Upper lobe of right lung (tissue), 1 donor: ENCODE measurements around the gene PPM1H. TPM values are rescaled to one million over a fixed set of nuclear protein-coding genes. Genes with fewer than 3 reads are reported as not detected.

Source experiments
- ATAC-seq: fragments of 200-7000 bp; cut with Tn5 transposase; one replicate; pipeline ENCODE4 v1.9.1; 2020; ENCODE audit warnings: mild to moderate bottlenecking, moderate library complexity
- DNase-seq: peaks from one replicate; pipeline ENCODE4 v3.0.0-alpha.2; 2020
- H3K27ac ChIP-seq: fragments of 200-600 bp; one replicate; pipeline ENCODE4 v1.8.0; 2022
- H3K27me3 ChIP-seq: fragments of 200-600 bp; one replicate; pipeline ENCODE4 v1.8.0; 2022; ENCODE audit warnings: mild to moderate bottlenecking
- H3K36me3 ChIP-seq: fragments of 200-600 bp; one replicate; pipeline ENCODE4 v1.8.0; 2022
- H3K4me1 ChIP-seq: fragments of 200-600 bp; one replicate; pipeline ENCODE4 v1.8.0; 2022
- H3K4me3 ChIP-seq: fragments of 200-600 bp; one replicate; pipeline ENCODE4 v1.8.0; 2022; ENCODE audit warnings: mild to moderate bottlenecking
- H3K9me3 ChIP-seq: fragments of 200-600 bp; one replicate; pipeline ENCODE4 v1.8.0; 2022
- CTCF ChIP-seq: fragments of 200-600 bp; IDR thresholded peaks from one replicate; pipeline ENCODE4 v1.8.0; 2022; ENCODE audit warnings: antibody characterized with exemption
- intact Hi-C: fragments of 100-400 bp; cut with DNase I; formaldehyde crosslinking; loops from one replicate; pipeline ENCODE4 v1.11.0; 2022
- total RNA-seq: library from RNA; stranded (reverse); fragmentation: NEBNext Ultra II Directional; extraction: Animal tissue kit (Norgen Biotek cat#: 25700); gene quantifications from one replicate; pipeline ENCODE4 v1.2.1, GENCODE V29; 2021
- donor health status: DM: no; HTN: yes; CAD: no; lungs with severe emphysema.

The PPM1H gene
- total RNA-seq, 1 donor from 2014 or later: 8.0 TPM

GRCh38 chr12:62772416-62772955 lies 162.5 kb downstream of the PPM1H start:
- intact Hi-C loops: no loop called here
- ATAC-seq: no peak
- TF ChIP-seq CTCF: no peak

GRCh38 chr12:62771828-62772227 lies 163.1 kb downstream of the PPM1H start:
- DNase-seq: no peak
- no peak for TF ChIP-seq CTCF
- no peaks in the 10 kb centered on the region for H3K4me1 ChIP-seq
- no peak overlapping the region for H3K4me3 ChIP-seq
- no peaks in the 10 kb centered on the region for H3K36me3 ChIP-seq
- H3K9me3 ChIP-seq: no peaks in the 10 kb centered on the region
- no peak for ATAC-seq
- no peak overlapping the region for H3K27ac ChIP-seq
- no peaks in the 10 kb centered on the region for H3K27me3 ChIP-seq
- intact Hi-C loops: no loop called here

More at GRCh38 chr12:62772416-62772955, 162.5 kb downstream of the PPM1H start:
- no peaks in the 10 kb centered on the region for H3K36me3 ChIP-seq
- H3K27me3 ChIP-seq: no peaks in the 10 kb centered on the region
- H3K27ac ChIP-seq: no peak overlapping the region
- no peaks in the 10 kb centered on the region for H3K4me1 ChIP-seq
- no peaks in the 10 kb centered on the region for H3K9me3 ChIP-seq
- DNase-seq: no peak
- no peak overlapping the region for H3K4me3 ChIP-seq

DNA sequence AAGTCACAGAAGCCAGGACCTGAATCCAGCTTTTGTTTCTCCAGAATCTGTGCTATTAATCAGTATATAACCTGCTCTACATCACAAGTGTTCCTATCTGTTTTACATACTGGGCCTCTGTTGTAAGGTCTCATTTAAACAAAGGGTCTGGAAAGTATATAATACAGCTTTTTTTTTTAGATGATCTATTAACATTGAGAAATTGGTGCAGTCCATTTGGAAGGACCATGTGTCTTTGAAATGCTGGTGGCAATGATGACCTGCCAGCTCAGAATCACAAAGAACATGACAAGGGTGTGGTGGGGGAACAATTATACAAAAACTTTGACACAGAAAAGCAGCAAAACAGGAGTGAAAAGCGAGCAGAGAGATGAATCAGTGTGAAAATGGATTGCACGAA lies 164.6 kb downstream of the PPM1H start:
- Histone ChIP-seq H3K27me3 (no peaks in the 10 kb centered on the region), H3K4me1 (no peaks in the 10 kb centered on the region), H3K36me3 (no peaks in the 10 kb centered on the region), H3K27ac (no peak overlapping the region), H3K9me3 (no peaks in the 10 kb centered on the region), H3K4me3 (no peak overlapping the region)
- intact Hi-C loops: no loop called here
- no peak for ATAC-seq
- no peak for DNase-seq
- no peak for TF ChIP-seq CTCF

GRCh38 chr12:62769076-62769619 lies 165.8 kb downstream of the PPM1H start:
- H3K27ac ChIP-seq: no peak overlapping the region
- no peaks in the 10 kb centered on the region for H3K4me1 ChIP-seq
- H3K36me3 ChIP-seq: no peaks in the 10 kb centered on the region
- TF ChIP-seq CTCF: no peak
- no peaks in the 10 kb centered on the region for H3K9me3 ChIP-seq
- intact Hi-C loops: no loop called here
- no peaks in the 10 kb centered on the region for H3K27me3 ChIP-seq
- H3K4me3 ChIP-seq: no peak overlapping the region
- ATAC-seq (no peak), DNase-seq (no peak)

DNA sequence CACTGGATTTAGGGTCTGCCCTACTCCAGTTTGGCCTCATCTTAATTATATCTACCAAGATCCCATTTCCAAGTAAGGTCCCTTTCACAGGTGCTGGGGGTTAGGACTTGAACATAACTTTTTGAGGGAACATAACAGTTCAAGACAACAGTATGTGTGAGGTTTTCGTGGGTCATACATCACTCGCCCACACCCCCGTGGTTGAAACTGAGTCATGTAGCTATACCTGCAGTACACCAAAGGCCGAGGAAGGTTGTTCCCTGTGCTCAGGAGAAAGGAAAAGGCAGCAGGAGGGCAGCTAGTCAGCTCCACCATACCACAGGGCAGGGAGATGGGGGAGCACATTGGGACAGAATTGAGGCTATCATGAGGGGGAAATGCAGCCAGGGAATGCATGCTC lies 167.0 kb downstream of the PPM1H start:
- Histone ChIP-seq H3K4me1 (no peaks in the 10 kb centered on the region), H3K27ac (no peak overlapping the region), H3K4me3 (no peak overlapping the region), H3K36me3 (no peaks in the 10 kb centered on the region), H3K27me3 (no peaks in the 10 kb centered on the region), H3K9me3 (no peaks in the 10 kb centered on the region)
- DNase-seq: no peak
- no peak for ATAC-seq
- TF ChIP-seq CTCF: no peak
- intact Hi-C loops: no loop called here

DNA sequence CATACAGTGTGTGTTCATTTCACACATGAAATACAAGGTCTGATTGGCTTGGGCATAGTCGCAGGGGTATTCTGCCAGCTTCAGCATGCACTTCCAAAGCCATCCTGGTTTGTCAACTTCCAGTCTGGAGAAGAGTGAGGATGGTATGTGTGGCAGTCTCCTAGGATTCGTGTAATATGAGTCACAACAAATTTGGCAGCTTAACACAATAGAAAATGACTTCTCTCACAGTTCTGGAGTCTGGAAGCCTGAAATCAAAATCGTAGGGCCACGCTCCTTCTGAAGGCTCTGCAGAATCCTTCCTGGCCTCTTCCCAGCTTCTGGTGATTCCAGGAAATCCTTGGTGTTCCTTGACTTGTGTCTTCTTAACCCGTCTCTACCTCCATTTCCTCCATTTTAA lies 167.5 kb downstream of the PPM1H start:
- no peaks in the 10 kb centered on the region for H3K9me3 ChIP-seq
- H3K4me1 ChIP-seq: no peaks in the 10 kb centered on the region
- H3K27me3 ChIP-seq: no peaks in the 10 kb centered on the region
- no peak overlapping the region for H3K4me3 ChIP-seq
- no peak overlapping the region for H3K27ac ChIP-seq
- intact Hi-C loops: no loop called here
- ATAC-seq (no peak), DNase-seq (no peak)
- no peak for TF ChIP-seq CTCF
- H3K36me3 ChIP-seq: no peaks in the 10 kb centered on the region
